HepG2 (cell line): Measurements from ENCODE around the gene TMEM87B. TPM values are rescaled to one million over a fixed set of nuclear protein-coding genes. Genes with fewer than 3 reads are reported as not detected.

Experiments used
- AGO1 ChIP-seq: fragments of 200-400 bp; formaldehyde crosslinking; IDR thresholded peaks from 2 replicates; pipeline ENCODE4 v1.6.1; 2017; ENCODE audit warnings: mild to moderate bottlenecking, low read depth, low read length, moderate library complexity; ENCODE audit not compliant: poor library complexity, severe bottlenecking
- ATRX ChIP-seq: sonication (generic); formaldehyde crosslinking; IDR thresholded peaks from 2 replicates; pipeline ENCODE4 v1.4.0; 2020; ENCODE audit warnings: missing genetic modification reagents, borderline replicate concordance
- FLYWCH1 ChIP-seq: sonication (generic); formaldehyde crosslinking; IDR thresholded peaks from 2 replicates; pipeline ENCODE4 v1.8.1; 2023; ENCODE audit warnings: mild to moderate bottlenecking, missing genetic modification reagents
- GABPB1 ChIP-seq: IDR thresholded peaks from 2 replicates; pipeline ENCODE4 v1.6.1; 2016; ENCODE audit warnings: mild to moderate bottlenecking, missing genetic modification reagents, moderate library complexity, missing compliant biosample characterization
- GTF3A ChIP-seq: sonication (generic); formaldehyde crosslinking; conservative IDR thresholded peaks from 2 replicates; pipeline ENCODE4 v1.4.0; 2020; ENCODE audit warnings: mild to moderate bottlenecking, missing genetic modification reagents
- HOXD1 ChIP-seq: sonication (generic); formaldehyde crosslinking; IDR thresholded peaks from 2 replicates; pipeline ENCODE4 v1.5.0; 2020; ENCODE audit warnings: missing genetic modification reagents
- KDM5A ChIP-seq: fragments of 200-600 bp; sonication (generic); IDR thresholded peaks from 2 replicates; pipeline ENCODE4 v1.7.0; 2018; ENCODE audit warnings: antibody characterized with exemption, mild to moderate bottlenecking, low read length, borderline replicate concordance
- PHF8 ChIP-seq: sonication (generic); formaldehyde crosslinking; IDR thresholded peaks from 2 replicates; pipeline ENCODE4 v1.5.0; 2020; ENCODE audit warnings: missing genetic modification reagents
- RARA ChIP-seq: IDR thresholded peaks from 2 replicates; pipeline ENCODE4 v1.6.1; 2016; ENCODE audit warnings: missing genetic modification reagents, missing compliant biosample characterization
- TBP ChIP-seq: sonication (generic); formaldehyde crosslinking; IDR thresholded peaks from 2 replicates; pipeline ENCODE4 v1.5.0; 2020; ENCODE audit warnings: missing genetic modification reagents
- ZBTB7B ChIP-seq: sonication (generic); formaldehyde crosslinking; IDR thresholded peaks from 2 replicates; pipeline ENCODE4 v1.4.0; 2020; ENCODE audit warnings: missing genetic modification reagents
- ZNF260 ChIP-seq: sonication (generic); formaldehyde crosslinking; IDR thresholded peaks from 2 replicates; pipeline ENCODE4 v1.4.0; 2020; ENCODE audit warnings: missing genetic modification reagents, low read depth, mild to moderate bottlenecking, borderline replicate concordance
- ZNF432 ChIP-seq: sonication (generic); formaldehyde crosslinking; IDR thresholded peaks from 2 replicates; pipeline ENCODE4 v1.5.0; 2020; ENCODE audit warnings: missing genetic modification reagents, mild to moderate bottlenecking, borderline replicate concordance
- ZNF577 ChIP-seq: sonication (generic); formaldehyde crosslinking; IDR thresholded peaks from 2 replicates; pipeline ENCODE4 v1.4.0; 2020; ENCODE audit warnings: mild to moderate bottlenecking, low read depth, missing genetic modification reagents, borderline replicate concordance
- ZNF644 ChIP-seq: IDR thresholded peaks from 2 replicates; pipeline ENCODE4 v1.6.1; 2016; ENCODE audit warnings: low read depth
- ZNF672 ChIP-seq: sonication (generic); formaldehyde crosslinking; IDR thresholded peaks from 2 replicates; pipeline ENCODE4 v1.8.1; 2022; ENCODE audit warnings: missing genetic modification reagents
- ZNF775 ChIP-seq: sonication (generic); formaldehyde crosslinking; IDR thresholded peaks from 2 replicates; pipeline ENCODE4 v1.4.0; 2020; ENCODE audit warnings: missing genetic modification reagents, mild to moderate bottlenecking, moderate library complexity, borderline replicate concordance
- ZNF782 ChIP-seq: sonication (generic); formaldehyde crosslinking; IDR thresholded peaks from 2 replicates; pipeline ENCODE4 v1.4.0; 2020; ENCODE audit warnings: missing genetic modification reagents, mild to moderate bottlenecking, borderline replicate concordance
- ZNF839 ChIP-seq: sonication (generic); formaldehyde crosslinking; IDR thresholded peaks from 2 replicates; pipeline ENCODE4 v1.4.0; 2020; ENCODE audit warnings: missing genetic modification reagents, mild to moderate bottlenecking, borderline replicate concordance
- polyA plus RNA-seq, 8 experiments: library from polyadenylated mRNA; depleted of rRNA in 3 of 8; stranded (reverse) in 7 of 8; unstranded in 1 of 8; fragments of >200 nt; fragmentation: Illumina TruSeq in 4 of 8; extraction: Trizol in 4 of 8; gene quantifications; 2 replicates each; pipeline versions ENCODE4 v1.2.1 to v1.2.3, GENCODE V29; 2011 to 2016; ENCODE audit warnings: low read depth in 4 of 8, missing spikeins in 1 of 8, mixed read lengths in 1 of 8; ENCODE audit not compliant: insufficient read depth in 1 of 8
- total RNA-seq, 5 experiments: library from RNA; depleted of rRNA; stranded (reverse); fragments of >200 nt; fragmentation: Illumina TruSeq; extraction: Trizol; gene quantifications; 2 replicates each; pipeline ENCODE4 v1.2.3, GENCODE V29; 2016; ENCODE audit warnings: low read depth in 1 of 5
- TF ChIP-seq, protein P1 (sequence below): sonication (generic); formaldehyde crosslinking; IDR thresholded peaks from 2 replicates; pipeline ENCODE4 v1.5.1; 2020; ENCODE audit warnings: mild to moderate bottlenecking, missing genetic modification reagents, moderate library complexity
- TF ChIP-seq, protein P2 (sequence below): fragments of 450-650 bp; IDR thresholded peaks from 2 replicates; pipeline ENCODE4 v1.6.1; 2016
- TF ChIP-seq, protein P3 (sequence below): IDR thresholded peaks from 2 replicates; pipeline ENCODE4 v1.6.1; 2016; ENCODE audit warnings: missing compliant biosample characterization, missing genetic modification reagents, borderline replicate concordance
- TF ChIP-seq, protein P4 (sequence below): sonication (generic); formaldehyde crosslinking; IDR thresholded peaks from 2 replicates; pipeline ENCODE4 v1.5.1; 2020; ENCODE audit warnings: mild to moderate bottlenecking, missing genetic modification reagents, moderate library complexity

The TMEM87B gene
- total and polyA plus RNA-seq, 2 of the 13 experiments (the other 11 are each of a cell fraction or from before 2014, with no cell fraction given) = 15.1 to 16.2 TPM

DNA sequence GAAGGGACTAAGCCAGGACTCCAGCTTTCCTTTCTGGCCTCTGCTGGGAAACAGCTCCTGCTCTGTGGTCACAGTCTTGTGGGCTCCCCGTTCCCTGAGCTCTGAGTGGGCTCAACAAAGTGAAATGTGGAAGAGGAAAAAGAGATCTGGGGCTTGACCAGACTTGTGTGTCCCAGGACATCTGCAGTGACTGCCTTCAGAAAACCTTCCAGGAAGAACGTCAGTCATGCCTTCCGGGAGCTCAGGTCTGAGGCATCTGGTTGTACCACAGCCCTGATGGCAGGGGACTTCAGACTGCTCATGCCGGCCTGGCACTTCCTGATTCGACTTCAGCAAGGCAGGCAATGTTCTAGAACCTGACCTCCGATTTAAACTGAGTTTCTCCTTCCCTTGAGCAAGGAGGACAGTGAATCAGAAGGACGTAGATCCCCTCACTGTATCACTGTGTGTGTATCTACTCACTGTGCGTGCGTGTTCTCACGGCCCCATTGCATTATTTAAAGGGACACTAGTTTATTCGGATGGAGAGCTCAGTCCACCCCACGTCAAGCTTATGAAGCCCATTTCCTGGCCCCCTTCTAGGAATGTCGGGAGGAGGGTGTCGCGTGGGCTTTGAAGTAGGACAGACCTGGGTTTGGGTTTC is 82.6 kb downstream of the TMEM87B start (continued):
- TF ChIP-seq ZNF775 (CRISPR knock-in tag) (0 out of 2 replicates have a peak, but pooled peaks have one; percentile 24), ZNF839 (0 out of 2 replicates have a peak, but pooled peaks have one; percentile 39), HOXD1 (CRISPR knock-in tag) (no peak), ZNF782 (CRISPR knock-in tag) (no peak), AGO1 (no peak), FLYWCH1 (no peak), GTF3A (CRISPR knock-in tag) (no peak), RARA (CRISPR knock-in tag) (no peak), ATRX (CRISPR knock-in tag) (no peak), ZBTB7B (no peak), ZNF432 (no peak), ZNF644 (CRISPR knock-in tag) (no peak), TBP (CRISPR knock-in tag) (no peak), PHF8 (CRISPR knock-in tag) (no peak; the same call in 1 of the 2 replicates), ZNF672 (CRISPR knock-in tag) (no peak), KDM5A (no peak), ZNF260 (no peak), GABPB1 (CRISPR knock-in tag) (no peak), ZNF577 (CRISPR knock-in tag) (no peak)
- TF ChIP-seq, protein P1, sequence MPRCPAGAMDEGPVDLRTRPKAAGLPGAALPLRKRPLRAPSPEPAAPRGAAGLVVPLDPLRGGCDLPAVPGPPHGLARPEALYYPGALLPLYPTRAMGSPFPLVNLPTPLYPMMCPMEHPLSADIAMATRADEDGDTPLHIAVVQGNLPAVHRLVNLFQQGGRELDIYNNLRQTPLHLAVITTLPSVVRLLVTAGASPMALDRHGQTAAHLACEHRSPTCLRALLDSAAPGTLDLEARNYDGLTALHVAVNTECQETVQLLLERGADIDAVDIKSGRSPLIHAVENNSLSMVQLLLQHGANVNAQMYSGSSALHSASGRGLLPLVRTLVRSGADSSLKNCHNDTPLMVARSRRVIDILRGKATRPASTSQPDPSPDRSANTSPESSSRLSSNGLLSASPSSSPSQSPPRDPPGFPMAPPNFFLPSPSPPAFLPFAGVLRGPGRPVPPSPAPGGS (CRISPR knock-in tag) = no peak
- TF ChIP-seq, protein P2, sequence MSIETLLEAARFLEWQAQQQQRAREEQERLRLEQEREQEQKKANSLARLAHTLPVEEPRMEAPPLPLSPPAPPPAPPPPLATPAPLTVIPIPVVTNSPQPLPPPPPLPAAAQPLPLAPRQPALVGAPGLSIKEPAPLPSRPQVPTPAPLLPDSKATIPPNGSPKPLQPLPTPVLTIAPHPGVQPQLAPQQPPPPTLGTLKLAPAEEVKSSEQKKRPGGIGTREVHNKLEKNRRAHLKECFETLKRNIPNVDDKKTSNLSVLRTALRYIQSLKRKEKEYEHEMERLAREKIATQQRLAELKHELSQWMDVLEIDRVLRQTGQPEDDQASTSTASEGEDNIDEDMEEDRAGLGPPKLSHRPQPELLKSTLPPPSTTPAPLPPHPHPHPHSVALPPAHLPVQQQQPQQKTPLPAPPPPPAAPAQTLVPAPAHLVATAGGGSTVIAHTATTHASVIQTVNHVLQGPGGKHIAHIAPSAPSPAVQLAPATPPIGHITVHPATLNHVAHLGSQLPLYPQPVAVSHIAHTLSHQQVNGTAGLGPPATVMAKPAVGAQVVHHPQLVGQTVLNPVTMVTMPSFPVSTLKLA = no peak
- TF ChIP-seq, protein P3, sequence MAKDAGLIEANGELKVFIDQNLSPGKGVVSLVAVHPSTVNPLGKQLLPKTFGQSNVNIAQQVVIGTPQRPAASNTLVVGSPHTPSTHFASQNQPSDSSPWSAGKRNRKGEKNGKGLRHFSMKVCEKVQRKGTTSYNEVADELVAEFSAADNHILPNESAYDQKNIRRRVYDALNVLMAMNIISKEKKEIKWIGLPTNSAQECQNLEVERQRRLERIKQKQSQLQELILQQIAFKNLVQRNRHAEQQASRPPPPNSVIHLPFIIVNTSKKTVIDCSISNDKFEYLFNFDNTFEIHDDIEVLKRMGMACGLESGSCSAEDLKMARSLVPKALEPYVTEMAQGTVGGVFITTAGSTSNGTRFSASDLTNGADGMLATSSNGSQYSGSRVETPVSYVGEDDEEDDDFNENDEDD (CRISPR knock-in tag) = no peak
- TF ChIP-seq, protein P4, sequence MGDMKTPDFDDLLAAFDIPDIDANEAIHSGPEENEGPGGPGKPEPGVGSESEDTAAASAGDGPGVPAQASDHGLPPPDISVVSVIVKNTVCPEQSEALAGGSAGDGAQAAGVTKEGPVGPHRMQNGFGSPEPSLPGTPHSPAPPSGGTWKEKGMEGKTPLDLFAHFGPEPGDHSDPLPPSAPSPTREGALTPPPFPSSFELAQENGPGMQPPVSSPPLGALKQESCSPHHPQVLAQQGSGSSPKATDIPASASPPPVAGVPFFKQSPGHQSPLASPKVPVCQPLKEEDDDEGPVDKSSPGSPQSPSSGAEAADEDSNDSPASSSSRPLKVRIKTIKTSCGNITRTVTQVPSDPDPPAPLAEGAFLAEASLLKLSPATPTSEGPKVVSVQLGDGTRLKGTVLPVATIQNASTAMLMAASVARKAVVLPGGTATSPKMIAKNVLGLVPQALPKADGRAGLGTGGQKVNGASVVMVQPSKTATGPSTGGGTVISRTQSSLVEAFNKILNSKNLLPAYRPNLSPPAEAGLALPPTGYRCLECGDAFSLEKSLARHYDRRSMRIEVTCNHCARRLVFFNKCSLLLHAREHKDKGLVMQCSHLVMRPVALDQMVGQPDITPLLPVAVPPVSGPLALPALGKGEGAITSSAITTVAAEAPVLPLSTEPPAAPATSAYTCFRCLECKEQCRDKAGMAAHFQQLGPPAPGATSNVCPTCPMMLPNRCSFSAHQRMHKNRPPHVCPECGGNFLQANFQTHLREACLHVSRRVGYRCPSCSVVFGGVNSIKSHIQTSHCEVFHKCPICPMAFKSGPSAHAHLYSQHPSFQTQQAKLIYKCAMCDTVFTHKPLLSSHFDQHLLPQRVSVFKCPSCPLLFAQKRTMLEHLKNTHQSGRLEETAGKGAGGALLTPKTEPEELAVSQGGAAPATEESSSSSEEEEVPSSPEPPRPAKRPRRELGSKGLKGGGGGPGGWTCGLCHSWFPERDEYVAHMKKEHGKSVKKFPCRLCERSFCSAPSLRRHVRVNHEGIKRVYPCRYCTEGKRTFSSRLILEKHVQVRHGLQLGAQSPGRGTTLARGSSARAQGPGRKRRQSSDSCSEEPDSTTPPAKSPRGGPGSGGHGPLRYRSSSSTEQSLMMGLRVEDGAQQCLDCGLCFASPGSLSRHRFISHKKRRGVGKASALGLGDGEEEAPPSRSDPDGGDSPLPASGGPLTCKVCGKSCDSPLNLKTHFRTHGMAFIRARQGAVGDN (CRISPR knock-in tag) = no peak; the same call in 1 of the 2 replicates
